AG09309 (cell line): ENCODE results near the gene HINT3.
"Not testable (repeated sequence)": the region's sequence is repeated elsewhere in the genome, so short reads cannot be mapped to it uniquely, and the experiment has no call there.

ENCODE experiments used
- DNase-seq: peaks from one replicate; pipeline ENCODE4 v3.0.0-alpha.2; 2010; ENCODE audit warnings: low read depth
- H3K4me3 ChIP-seq: 2 replicates; pipeline ENCODE4 v1.5.1; 2011; ENCODE audit warnings: mild to moderate bottlenecking, low read depth, low read length, moderate library complexity; ENCODE audit not compliant: control insufficient read depth
- CTCF ChIP-seq: IDR thresholded peaks from 2 replicates; pipeline ENCODE4 v1.5.1; 2011; ENCODE audit warnings: mild to moderate bottlenecking, low read depth, low read length, inconsistent platforms; ENCODE audit not compliant: insufficient read depth, control insufficient read depth; ENCODE audit errors: missing control alignments

The HINT3 gene

GRCh38 chr6:125959041-125959440, 2.5 kb downstream of the HINT3 start:
- TF ChIP-seq CTCF = no peak
- no peak for DNase-seq

DNA sequence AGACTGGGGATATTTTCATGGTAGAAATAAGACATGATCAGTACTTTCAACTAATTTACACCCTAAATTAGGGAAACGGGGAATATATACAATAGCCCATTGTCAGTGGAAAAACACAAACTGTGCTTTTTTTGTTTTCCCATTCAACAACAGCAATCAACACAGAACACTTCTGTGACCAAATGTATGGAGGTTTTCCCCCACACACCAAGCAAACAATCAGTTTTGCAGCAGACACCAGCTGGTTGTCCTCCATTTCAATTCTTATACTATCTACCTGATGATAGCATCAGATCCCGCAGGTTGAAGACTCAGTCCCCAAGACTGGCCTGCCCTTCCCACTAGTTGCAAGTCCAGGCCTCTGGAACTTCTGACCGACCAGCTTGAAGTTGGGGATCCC, 4.5 kb downstream of the HINT3 start:
- no peak for TF ChIP-seq CTCF
- DNase-seq = no peak
- H3K4me3 ChIP-seq = no peak overlapping the region

More at GRCh38 chr6:125959041-125959440, 2.5 kb downstream of the HINT3 start:
- H3K4me3 ChIP-seq = no peak overlapping the region

GRCh38 chr6:125962900-125963497, 6.4 kb downstream of the HINT3 start:
- no peak for DNase-seq
- H3K4me3 ChIP-seq = no peak overlapping the region
- TF ChIP-seq CTCF = no peak

GRCh38 chr6:125963817-125964216, 7.2 kb downstream of the HINT3 start:
- no peak for DNase-seq
- no peak overlapping the region for H3K4me3 ChIP-seq
- TF ChIP-seq CTCF = no peak

DNA sequence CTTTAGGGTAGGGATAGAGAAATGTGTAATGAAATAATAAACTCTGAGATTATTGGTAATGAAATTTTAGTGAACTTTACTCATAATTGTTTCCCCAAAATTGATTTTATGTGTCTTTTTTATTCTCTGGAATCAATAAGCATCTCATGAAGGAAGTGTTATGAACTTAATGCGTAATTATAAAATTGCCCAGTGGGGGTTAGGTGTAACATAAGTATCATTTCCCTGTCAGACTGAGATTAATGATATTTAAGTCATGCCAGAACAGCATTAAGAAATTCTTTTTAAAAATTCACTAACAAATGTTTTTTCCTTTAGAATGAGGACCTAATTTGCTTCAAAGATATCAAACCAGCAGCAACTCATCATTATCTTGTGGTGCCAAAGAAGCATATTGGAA, 10.0 kb downstream of the HINT3 start:
- no peak overlapping the region for H3K4me3 ChIP-seq
- no peak for DNase-seq
- no peak for TF ChIP-seq CTCF

DNA sequence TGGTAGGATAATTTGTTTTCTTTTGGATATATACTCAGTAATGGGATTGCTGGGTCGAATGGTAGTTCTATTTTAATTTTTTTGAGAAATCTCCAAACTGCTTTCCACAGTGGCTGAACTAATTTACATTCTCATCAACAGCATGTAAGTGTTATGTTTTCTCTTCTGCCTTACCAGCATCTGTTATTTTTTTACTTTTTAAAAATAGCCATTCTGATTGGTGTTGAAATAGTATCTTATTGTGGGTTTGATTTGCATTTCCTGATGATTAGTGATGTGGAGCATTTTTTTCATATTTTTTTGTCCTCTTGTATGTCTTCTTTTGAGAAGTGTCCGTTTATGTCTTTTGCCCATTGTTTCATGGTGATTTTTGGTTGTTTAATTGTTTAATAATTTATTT, 11.9 kb downstream of the HINT3 start:
- TF ChIP-seq CTCF = no peak
- DNase-seq = no peak
- H3K4me3 ChIP-seq = no peak overlapping the region

- H3K4me3 ChIP-seq = no peak overlapping the region
- no peak for DNase-seq
- no peak for TF ChIP-seq CTCF
These were observed 14.2 kb downstream of the HINT3 start for GRCh38 chr6:125970760-125971159.

DNA sequence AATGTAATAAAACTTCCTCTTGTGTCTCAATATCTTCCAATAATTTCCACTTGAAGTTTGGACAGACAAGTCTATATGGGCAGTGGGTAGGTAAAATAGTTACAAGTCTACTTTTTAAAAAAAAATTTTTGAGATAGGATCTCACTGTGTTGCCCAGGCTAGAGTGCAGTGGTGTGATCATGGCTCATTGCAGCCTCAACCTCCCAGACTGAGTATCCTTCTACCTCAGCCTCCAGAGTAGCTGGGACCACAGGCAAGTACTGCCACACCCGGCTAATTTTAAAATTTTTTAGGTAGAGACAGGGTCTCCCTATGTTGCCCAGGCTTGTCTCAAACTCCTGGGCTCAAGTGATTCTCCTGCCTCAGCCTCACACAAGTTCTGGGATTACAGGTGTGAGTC, 15.9 kb downstream of the HINT3 start:
- H3K4me3 ChIP-seq, DNase-seq: not testable (repeated sequence)
